SK-N-MC (cell line): ENCODE data around the gene THBS3.

Source experiments
- DNase-seq: peaks from one replicate; pipeline ENCODE4 v3.0.0-alpha.2; 2011; ENCODE audit warnings: low read depth, low spot score
- H3K27ac ChIP-seq: fragments of 200-600 bp; sonication (generic); 2 replicates; pipeline ENCODE4 v1.5.1; 2016; ENCODE audit warnings: mixed run types
- H3K36me3 ChIP-seq: fragments of 200-600 bp; sonication (generic); 2 replicates; pipeline ENCODE4 v1.6.1; 2017; ENCODE audit warnings: antibody characterized with exemption, low read length, mixed read lengths; ENCODE audit not compliant: insufficient read depth
- H3K4me3 ChIP-seq: fragments of 200-600 bp; sonication (generic); 2 replicates; pipeline ENCODE4 v1.5.1; 2016
- H3K9ac ChIP-seq: fragments of 200-600 bp; sonication (generic); 2 replicates; pipeline ENCODE4 v1.8.0; 2017; ENCODE audit warnings: mixed run types, mixed read lengths; ENCODE audit not compliant: insufficient read length
- H3K9me3 ChIP-seq: fragments of 200-600 bp; sonication (generic); 2 replicates; pipeline ENCODE4 v1.6.1; 2017; ENCODE audit warnings: low read depth, mild to moderate bottlenecking, antibody characterized with exemption, low read length, moderate library complexity, mixed read lengths
- EZH2 ChIP-seq: fragments of 200-600 bp; sonication (generic); IDR thresholded peaks from one replicate; pipeline ENCODE4 v1.6.1; 2017; ENCODE audit warnings: antibody characterized with exemption
- FOXP2 ChIP-seq: optimal IDR thresholded peaks from 2 replicates; pipeline ENCODE3; 2011; ENCODE audit warnings: mild to moderate bottlenecking, moderate library complexity; ENCODE audit not compliant: insufficient read depth; ENCODE audit errors: extremely low read length, control extremely low read depth
- POLR2AphosphoS5 ChIP-seq: IDR thresholded peaks from 2 replicates; pipeline ENCODE4 v1.6.1; 2012; ENCODE audit warnings: mild to moderate bottlenecking, low read depth, low read length, borderline replicate concordance

THBS3 gene

GRCh38 chr1:155173478-155174323 lies 34.0 kb downstream of the THBS3 start, which contains the start of gene TRIM46:
Gene TRIM46 (plus strand): TSS chr1:155173849. CDS start chr1:155173967, 118 bp downstream.
- peak within 1 kb of the TSS; percentile 92 for H3K9ac ChIP-seq
- H3K27ac ChIP-seq: peak within 1 kb of the TSS; percentile 93
- peak within 1 kb of the TSS; percentile 92 for H3K4me3 ChIP-seq
- H3K9me3 ChIP-seq: no peaks in the 10 kb centered on the region
- TF ChIP-seq EZH2 (no peak), POLR2AphosphoS5 (0 out of 2 replicates have a peak, but pooled peaks have one; percentile 9), FOXP2 (no peak)
- DNase-seq: no peak
- peaks cover 14% of the 10 kb centered on the region for H3K36me3 ChIP-seq

- Histone ChIP-seq H3K27ac (peak within 1 kb of the TSS; percentile 93), H3K36me3 (peaks cover 12% of the 10 kb centered on the region), H3K9me3 (no peaks in the 10 kb centered on the region), H3K9ac (peak within 1 kb of the TSS; percentile 92), H3K4me3 (peak within 1 kb of the TSS; percentile 92)
- TF ChIP-seq EZH2 (no peak), POLR2AphosphoS5 (peak; percentile 94)
- peak; percentile 73 for DNase-seq
These were observed 34.8 kb downstream of the THBS3 start, which contains the start of gene KRTCAP2 for GRCh38 chr1:155172732-155173477. Gene KRTCAP2 (minus strand): TSS chr1:155173304. CDS start chr1:155173224, 80 bp downstream.

- peak overlapping the region; percentile 92 for H3K9ac ChIP-seq
- TF ChIP-seq POLR2AphosphoS5 (no peak), EZH2 (no peak), FOXP2 (no peak)
- DNase-seq: no peak
- 0 out of 2 replicates have a peak overlapping the region, but pooled peaks have one; percentile 34 for H3K27ac ChIP-seq
- peaks cover 9% of the 10 kb centered on the region for H3K36me3 ChIP-seq
- no peaks in the 10 kb centered on the region for H3K9me3 ChIP-seq
- H3K4me3 ChIP-seq: peak overlapping the region; percentile 92
These were observed 35.6 kb downstream of the THBS3 start for GRCh38 chr1:155171836-155172731.

- peaks cover 6% of the 10 kb centered on the region for H3K36me3 ChIP-seq
- no peak overlapping the region for H3K9ac ChIP-seq
- no peak for DNase-seq
- TF ChIP-seq FOXP2 (no peak), POLR2AphosphoS5 (no peak), EZH2 (no peak)
- no peaks in the 10 kb centered on the region for H3K9me3 ChIP-seq
- H3K27ac ChIP-seq: no peak overlapping the region
- no peak overlapping the region for H3K4me3 ChIP-seq
These were observed 36.9 kb downstream of the THBS3 start for GRCh38 chr1:155170806-155171205.

- no peak for DNase-seq
- H3K9me3 ChIP-seq: no peaks in the 10 kb centered on the region
- no peak for TF ChIP-seq EZH2
- no peak for TF ChIP-seq FOXP2
- TF ChIP-seq POLR2AphosphoS5: no peak
- H3K9ac ChIP-seq: no peak overlapping the region
- H3K27ac ChIP-seq: no peak overlapping the region
- no peak overlapping the region for H3K4me3 ChIP-seq
- H3K36me3 ChIP-seq: peaks cover 6% of the 10 kb centered on the region
These were observed 37.5 kb downstream of the THBS3 start for GRCh38 chr1:155170101-155170785.

GRCh38 chr1:155169541-155169940 lies 38.2 kb downstream of the THBS3 start:
- Histone ChIP-seq H3K9ac (no peak overlapping the region), H3K27ac (no peak overlapping the region), H3K36me3 (peaks cover 6% of the 10 kb centered on the region), H3K4me3 (no peak overlapping the region), H3K9me3 (no peaks in the 10 kb centered on the region)
- DNase-seq: no peak
- TF ChIP-seq POLR2AphosphoS5 (no peak), EZH2 (no peak), FOXP2 (no peak)

GRCh38 chr1:155168456-155169210 lies 39.1 kb downstream of the THBS3 start:
- H3K9me3 ChIP-seq: no peaks in the 10 kb centered on the region
- no peak overlapping the region for H3K4me3 ChIP-seq
- H3K9ac ChIP-seq: no peak overlapping the region
- no peak for DNase-seq
- peaks cover 6% of the 10 kb centered on the region for H3K36me3 ChIP-seq
- no peak overlapping the region for H3K27ac ChIP-seq
- TF ChIP-seq EZH2 (no peak), FOXP2 (no peak), POLR2AphosphoS5 (no peak)
